ENCODE measurements around the gene ARHGAP25.

DNA sequence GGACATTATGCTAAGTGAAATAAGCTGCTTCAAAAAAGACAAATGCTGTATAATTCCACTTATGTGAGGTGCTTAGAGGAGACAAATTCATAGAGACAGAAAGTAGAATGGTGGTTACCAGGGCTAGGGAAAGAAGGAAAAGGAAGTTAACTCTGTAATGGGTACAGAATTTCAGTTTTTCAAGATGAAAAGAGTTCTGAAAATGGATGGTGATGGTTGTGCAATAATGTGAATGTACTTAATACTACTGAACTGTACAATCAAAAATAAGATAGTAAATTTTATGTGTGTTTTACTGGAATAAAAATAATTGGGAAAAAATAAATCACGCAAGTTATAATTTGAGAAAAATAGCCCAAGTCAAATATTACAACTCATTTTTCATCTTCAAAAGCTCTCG, 27.5 kb downstream of the ARHGAP25 start:
- TF ChIP-seq POLR2AphosphoS5 (IDR thresholded peaks at IDR 0.05; ENCODE audit: low read depth) (no peak), CTCF (conservative IDR thresholded peaks at IDR 0.05; ENCODE audit: low read depth in 2 of 2) (no peak), EZH2 (IDR thresholded peaks at IDR 0.05; ENCODE audit: low read depth, unreplicated experiment) (no peak), EZH2phosphoT487 (IDR thresholded peaks at IDR 0.05; ENCODE audit: unreplicated experiment) (no peak)
- TF ChIP-seq, protein P1, sequence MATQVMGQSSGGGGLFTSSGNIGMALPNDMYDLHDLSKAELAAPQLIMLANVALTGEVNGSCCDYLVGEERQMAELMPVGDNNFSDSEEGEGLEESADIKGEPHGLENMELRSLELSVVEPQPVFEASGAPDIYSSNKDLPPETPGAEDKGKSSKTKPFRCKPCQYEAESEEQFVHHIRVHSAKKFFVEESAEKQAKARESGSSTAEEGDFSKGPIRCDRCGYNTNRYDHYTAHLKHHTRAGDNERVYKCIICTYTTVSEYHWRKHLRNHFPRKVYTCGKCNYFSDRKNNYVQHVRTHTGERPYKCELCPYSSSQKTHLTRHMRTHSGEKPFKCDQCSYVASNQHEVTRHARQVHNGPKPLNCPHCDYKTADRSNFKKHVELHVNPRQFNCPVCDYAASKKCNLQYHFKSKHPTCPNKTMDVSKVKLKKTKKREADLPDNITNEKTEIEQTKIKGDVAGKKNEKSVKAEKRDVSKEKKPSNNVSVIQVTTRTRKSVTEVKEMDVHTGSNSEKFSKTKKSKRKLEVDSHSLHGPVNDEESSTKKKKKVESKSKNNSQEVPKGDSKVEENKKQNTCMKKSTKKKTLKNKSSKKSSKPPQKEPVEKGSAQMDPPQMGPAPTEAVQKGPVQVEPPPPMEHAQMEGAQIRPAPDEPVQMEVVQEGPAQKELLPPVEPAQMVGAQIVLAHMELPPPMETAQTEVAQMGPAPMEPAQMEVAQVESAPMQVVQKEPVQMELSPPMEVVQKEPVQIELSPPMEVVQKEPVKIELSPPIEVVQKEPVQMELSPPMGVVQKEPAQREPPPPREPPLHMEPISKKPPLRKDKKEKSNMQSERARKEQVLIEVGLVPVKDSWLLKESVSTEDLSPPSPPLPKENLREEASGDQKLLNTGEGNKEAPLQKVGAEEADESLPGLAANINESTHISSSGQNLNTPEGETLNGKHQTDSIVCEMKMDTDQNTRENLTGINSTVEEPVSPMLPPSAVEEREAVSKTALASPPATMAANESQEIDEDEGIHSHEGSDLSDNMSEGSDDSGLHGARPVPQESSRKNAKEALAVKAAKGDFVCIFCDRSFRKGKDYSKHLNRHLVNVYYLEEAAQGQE (IDR thresholded peaks at IDR 0.05; ENCODE audit: unreplicated experiment): no peak
- TF ChIP-seq, protein P2, sequence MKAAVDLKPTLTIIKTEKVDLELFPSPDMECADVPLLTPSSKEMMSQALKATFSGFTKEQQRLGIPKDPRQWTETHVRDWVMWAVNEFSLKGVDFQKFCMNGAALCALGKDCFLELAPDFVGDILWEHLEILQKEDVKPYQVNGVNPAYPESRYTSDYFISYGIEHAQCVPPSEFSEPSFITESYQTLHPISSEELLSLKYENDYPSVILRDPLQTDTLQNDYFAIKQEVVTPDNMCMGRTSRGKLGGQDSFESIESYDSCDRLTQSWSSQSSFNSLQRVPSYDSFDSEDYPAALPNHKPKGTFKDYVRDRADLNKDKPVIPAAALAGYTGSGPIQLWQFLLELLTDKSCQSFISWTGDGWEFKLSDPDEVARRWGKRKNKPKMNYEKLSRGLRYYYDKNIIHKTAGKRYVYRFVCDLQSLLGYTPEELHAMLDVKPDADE (IDR thresholded peaks at IDR 0.05): no peak
